Skeletal muscle satellite cell (primary cell): ENCODE results near the gene FCHSD2.
"Not testable (repeated sequence)": the region's sequence is repeated elsewhere in the genome, so short reads cannot be mapped to it uniquely, and the experiment has no call there.

ENCODE experiments used
- H3K27me3 ChIP-seq: 2 replicates; pipeline ENCODE4 v1.7.0; 2013; ENCODE audit warnings: low read length; ENCODE audit not compliant: control insufficient read depth, insufficient read depth
- H3K36me3 ChIP-seq: 2 replicates; pipeline ENCODE4 v1.7.0; 2013; ENCODE audit warnings: mild to moderate bottlenecking, control low read depth, low read length; ENCODE audit not compliant: insufficient read depth
- H3K4me1 ChIP-seq: 2 replicates; pipeline ENCODE4 v1.7.0; 2013; ENCODE audit warnings: low read length; ENCODE audit not compliant: control insufficient read depth, insufficient read depth
- H3K4me2 ChIP-seq: 2 replicates; pipeline ENCODE4 v1.7.0; 2013; ENCODE audit warnings: mild to moderate bottlenecking, low read length
- H3K4me3 ChIP-seq: 2 replicates; pipeline ENCODE4 v1.7.0; 2013; ENCODE audit warnings: low read length
- H3K9ac ChIP-seq: 2 replicates; pipeline ENCODE4 v1.7.0; 2013; ENCODE audit warnings: mild to moderate bottlenecking, low read depth, low read length, moderate library complexity
- H3K9me3 ChIP-seq: replicated peaks from 2 replicates; pipeline ENCODE4 v1.7.0; 2013; ENCODE audit warnings: mild to moderate bottlenecking, control low read depth, low read length

FCHSD2 gene

DNA sequence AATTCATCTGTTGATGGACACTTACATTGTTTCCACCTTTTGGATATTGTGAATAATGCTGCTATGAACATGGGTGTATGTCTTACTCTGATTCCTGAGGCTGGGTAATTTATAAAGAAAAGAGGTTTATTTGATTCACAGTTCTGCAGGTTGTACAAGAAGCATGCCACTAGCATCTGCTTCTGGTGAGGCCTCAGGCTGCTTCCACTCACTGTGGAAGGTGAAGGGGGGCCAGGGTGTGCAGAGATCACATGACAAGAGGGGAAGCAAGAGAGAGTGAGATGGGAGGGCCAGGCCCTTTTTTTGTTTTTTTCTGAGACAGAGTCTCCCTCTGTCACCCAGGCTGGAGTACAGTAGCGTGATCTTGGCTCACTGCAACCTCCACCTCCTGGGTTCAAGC lies 335.7 kb downstream of the FCHSD2 start:
- not testable (repeated sequence) for H3K4me3 ChIP-seq, H3K27me3 ChIP-seq, H3K36me3 ChIP-seq, H3K4me2 ChIP-seq, H3K9ac ChIP-seq, H3K9me3 ChIP-seq, H3K4me1 ChIP-seq

DNA sequence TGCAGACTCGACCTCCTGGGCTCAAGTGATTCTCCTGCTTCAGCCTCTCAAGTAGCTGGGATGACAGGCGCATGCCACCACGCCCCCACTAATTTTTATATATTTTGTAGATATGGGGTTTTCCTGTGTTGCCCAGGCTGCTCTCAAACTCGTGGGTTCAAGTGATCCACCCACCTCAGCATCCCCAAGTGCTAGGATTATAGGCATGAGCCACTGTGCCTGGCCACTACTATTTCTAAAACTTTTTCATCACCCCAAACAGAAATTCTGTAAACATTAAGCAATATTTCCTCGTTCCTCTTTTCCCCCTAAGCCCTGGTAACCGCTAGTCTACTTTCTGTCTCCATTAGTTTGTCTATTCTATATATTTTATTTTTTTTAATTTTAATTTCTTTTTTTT lies 336.9 kb downstream of the FCHSD2 start:
- no peak overlapping the region for H3K9ac ChIP-seq
- H3K9me3 ChIP-seq = no peaks in the 10 kb centered on the region
- no peak overlapping the region for H3K4me2 ChIP-seq
- H3K27me3 ChIP-seq = no peaks in the 10 kb centered on the region
- peaks cover 3% of the 10 kb centered on the region for H3K4me1 ChIP-seq
- H3K4me3 ChIP-seq = no peak overlapping the region
- peaks cover 5% of the 10 kb centered on the region for H3K36me3 ChIP-seq

DNA sequence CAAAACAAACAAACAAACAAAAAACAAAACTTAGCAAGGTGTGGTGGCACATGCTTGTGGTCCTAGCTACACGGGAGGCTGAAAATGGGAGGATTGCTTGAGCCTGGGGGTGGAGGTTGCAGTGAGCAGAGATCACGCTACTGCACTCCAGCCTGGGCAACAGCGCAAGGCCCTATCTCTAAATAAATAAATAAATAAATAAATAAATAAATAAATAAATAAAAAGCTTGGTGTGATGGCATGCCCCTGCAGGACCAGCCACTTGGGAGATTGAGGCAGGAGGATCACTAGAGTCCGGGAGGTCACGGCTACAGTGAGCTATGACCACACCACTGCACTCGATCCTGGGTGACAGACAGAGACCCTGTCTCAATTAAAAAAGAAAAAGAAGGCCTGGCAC lies 339.3 kb downstream of the FCHSD2 start:
- Histone ChIP-seq H3K9ac (no peak overlapping the region), H3K4me3 (no peak overlapping the region), H3K27me3 (no peaks in the 10 kb centered on the region), H3K4me2 (no peak overlapping the region), H3K36me3 (no peaks in the 10 kb centered on the region), H3K4me1 (peaks cover 3% of the 10 kb centered on the region), H3K9me3 (no peaks in the 10 kb centered on the region)

DNA sequence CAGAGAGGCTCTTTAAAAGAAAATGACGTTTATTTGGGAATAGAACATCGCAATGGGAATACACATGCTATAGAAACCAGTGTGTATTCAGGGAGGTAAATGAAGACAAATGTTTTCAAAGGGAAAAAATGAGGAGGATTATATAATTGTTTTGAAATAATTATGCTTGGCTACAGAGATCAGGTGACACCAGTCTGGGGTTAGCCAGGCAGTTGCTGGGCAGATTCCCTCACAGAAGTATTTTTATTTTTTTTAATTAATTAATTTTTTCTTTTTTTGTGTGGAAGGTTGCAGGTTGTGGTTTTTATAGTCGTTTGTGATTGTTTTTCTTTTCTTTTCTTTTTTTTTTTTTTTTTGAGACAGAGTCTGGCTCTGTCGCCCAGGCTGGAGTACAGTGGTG lies 342.7 kb downstream of the FCHSD2 start:
- Histone ChIP-seq H3K9me3 (no peaks in the 10 kb centered on the region), H3K9ac (no peak overlapping the region), H3K4me1 (peaks cover 3% of the 10 kb centered on the region), H3K4me2 (no peak overlapping the region), H3K4me3 (no peak overlapping the region), H3K27me3 (no peaks in the 10 kb centered on the region), H3K36me3 (no peaks in the 10 kb centered on the region)

DNA sequence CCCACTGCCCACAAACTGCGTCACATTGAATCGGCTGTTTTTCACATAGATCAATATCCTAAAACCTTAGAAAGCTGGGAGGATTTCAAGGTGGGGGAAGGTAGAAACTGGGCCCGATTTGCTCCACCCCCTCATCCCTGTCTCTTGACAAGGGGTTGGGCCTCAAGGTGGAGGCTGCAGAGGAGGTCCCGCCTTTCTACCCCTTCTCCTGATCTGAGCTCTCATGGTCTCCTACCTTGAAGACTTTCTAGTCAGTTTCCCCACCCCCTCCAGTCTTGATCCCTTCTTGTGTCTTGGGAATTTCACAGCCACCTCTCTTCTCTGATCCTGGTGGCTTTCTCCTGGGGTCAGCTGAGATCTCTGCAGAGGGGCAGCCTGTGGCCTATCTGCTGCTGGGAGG lies 343.8 kb downstream of the FCHSD2 start:
- no peak overlapping the region for H3K4me2 ChIP-seq
- no peak overlapping the region for H3K4me3 ChIP-seq
- H3K9me3 ChIP-seq = no peaks in the 10 kb centered on the region
- H3K27me3 ChIP-seq = no peaks in the 10 kb centered on the region
- H3K4me1 ChIP-seq = peaks cover 9% of the 10 kb centered on the region
- no peaks in the 10 kb centered on the region for H3K36me3 ChIP-seq
- no peak overlapping the region for H3K9ac ChIP-seq

DNA sequence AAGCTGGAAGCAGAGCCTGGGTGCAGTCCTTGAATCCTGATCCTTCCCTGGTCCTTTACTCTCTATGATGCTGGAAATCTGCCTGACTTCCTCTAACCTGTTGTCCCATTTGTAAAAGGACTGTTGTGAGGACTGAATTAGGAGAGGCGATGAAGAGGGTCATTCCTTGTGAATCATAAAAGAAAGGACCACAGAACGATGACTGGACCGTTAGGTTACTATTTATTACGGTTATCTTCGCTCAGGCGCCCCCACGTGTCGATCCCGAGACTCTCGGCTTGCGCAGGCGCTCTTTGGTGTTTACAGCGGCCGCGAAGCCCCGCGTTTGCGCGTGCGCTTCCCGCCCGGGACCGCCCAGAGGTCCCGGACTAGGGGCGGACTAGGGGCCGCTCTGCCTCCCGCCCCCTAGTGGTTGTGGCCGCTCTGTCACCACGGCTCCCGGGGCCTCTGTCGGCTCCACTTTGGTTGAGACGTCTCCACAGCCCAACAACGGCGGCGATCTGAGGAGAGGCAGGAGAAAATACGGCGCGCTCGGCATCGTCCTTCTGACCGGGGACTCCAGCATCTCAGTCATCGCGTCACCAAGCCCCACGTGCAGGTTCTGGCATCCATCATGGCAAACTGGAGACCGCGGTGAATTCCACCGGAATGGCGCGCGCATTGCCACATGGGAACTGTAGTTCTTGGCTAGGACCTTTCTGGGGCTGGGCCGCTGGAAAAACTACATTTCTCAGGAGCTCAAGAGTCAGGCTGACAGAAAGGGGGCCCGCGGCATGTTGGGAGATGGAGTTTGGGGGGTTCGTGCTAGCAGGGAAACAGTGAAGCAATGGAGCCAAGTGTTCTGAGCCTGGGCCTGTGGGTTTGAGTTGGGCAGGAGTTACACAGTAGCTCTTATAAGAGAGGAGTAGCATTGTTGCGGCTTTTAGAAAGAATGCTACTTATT lies 348.4 kb downstream of the FCHSD2 start, which contains the start of gene STARD10:
Gene STARD10, minus strand, starts transcription at position 623 of the 943 bp plus-strand sequence. CDS start 12,866 bp downstream, outside the sequence.
- Histone ChIP-seq H3K27me3 (no peaks in the 10 kb centered on the region), H3K9ac (peak within 1 kb of the TSS; percentile 78), H3K4me1 (peaks cover 25% of the 10 kb centered on the region), H3K9me3 (no peaks in the 10 kb centered on the region), H3K36me3 (no peaks in the 10 kb centered on the region), H3K4me3 (peak within 1 kb of the TSS; percentile 85), H3K4me2 (peak within 1 kb of the TSS; percentile 81)

DNA sequence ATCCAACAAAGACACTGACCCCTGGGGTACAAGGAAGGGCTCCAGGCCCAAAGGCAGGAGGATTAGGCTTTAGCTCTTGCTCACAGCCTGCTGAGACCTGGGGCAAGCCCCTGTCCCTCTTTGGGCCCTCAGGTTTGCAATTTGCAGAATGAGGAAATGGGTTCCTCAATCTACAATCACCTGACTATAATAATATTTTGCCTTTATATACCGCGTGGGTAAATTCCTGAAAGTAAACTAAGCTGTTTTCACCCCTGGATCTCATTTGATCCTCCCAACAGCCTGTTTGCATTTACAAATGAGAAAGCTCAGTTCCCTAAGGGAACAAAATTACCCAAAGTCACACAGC lies 349.1 kb downstream of the FCHSD2 start:
- H3K36me3 ChIP-seq = no peaks in the 10 kb centered on the region
- H3K4me1 ChIP-seq = peaks cover 25% of the 10 kb centered on the region
- H3K9ac ChIP-seq = peak overlapping the region; percentile 42

DNA sequence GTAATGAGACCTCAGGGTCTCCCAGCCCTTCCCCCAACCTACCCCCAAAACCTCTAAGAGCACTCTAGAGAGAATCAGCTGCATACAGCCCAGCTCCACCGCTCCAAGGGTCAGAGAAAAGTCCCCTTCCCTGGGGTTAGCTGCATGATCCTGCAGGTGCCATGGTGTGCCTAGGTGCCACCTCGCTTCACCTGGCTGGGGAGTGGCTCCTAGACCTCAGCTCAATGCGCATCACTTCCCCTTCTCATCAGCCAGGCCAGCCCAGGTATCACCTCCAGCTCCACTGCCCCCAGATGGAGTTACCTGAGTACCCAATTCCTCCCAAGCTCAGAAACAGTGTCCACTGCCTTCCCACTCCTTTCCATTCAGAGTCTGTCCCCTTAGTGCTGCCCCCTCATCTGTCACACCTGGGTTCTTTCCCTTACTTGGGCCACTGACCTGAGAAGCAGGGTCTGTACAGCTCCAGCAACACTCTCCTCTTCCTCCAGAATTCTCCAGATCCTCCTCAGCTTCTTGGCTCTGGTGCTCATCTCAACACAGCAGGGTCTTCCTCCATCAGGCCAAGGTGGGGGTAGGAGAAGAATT lies 349.6 kb downstream of the FCHSD2 start:
- no peak overlapping the region for H3K4me2 ChIP-seq
- peaks cover 25% of the 10 kb centered on the region for H3K4me1 ChIP-seq
- H3K4me3 ChIP-seq = no peak overlapping the region
- no peaks in the 10 kb centered on the region for H3K27me3 ChIP-seq
- no peak overlapping the region for H3K9ac ChIP-seq
- H3K36me3 ChIP-seq = no peaks in the 10 kb centered on the region
- no peaks in the 10 kb centered on the region for H3K9me3 ChIP-seq

More for the DNA sequence above, 349.1 kb downstream of the FCHSD2 start:
- H3K4me2 ChIP-seq = peak overlapping the region; percentile 81
- H3K4me3 ChIP-seq = peak overlapping the region; percentile 9
- H3K9me3 ChIP-seq = no peaks in the 10 kb centered on the region
- no peaks in the 10 kb centered on the region for H3K27me3 ChIP-seq

DNA sequence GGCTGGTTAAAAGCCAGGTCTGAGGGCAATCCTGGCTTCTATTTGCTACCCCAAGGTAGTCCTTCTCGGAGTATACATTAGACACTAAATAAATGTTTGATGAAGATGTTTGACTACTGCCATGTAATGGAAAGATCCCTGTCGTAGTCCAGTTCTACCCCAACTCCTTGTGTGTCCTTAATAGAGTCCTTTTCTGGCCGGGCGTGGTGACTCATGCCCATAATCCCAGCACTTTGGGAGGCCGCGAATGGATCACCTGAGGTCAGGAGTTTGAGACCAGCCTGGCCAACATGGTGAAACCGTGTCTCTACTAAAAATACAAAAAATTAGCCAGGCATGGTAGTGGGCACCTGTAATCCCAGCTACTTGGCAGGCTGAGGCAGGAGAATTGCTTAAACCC lies 350.9 kb downstream of the FCHSD2 start:
- not testable (repeated sequence) for H3K9ac ChIP-seq, H3K4me2 ChIP-seq, H3K36me3 ChIP-seq, H3K4me3 ChIP-seq, H3K9me3 ChIP-seq, H3K27me3 ChIP-seq
- H3K4me1 ChIP-seq = peaks cover 25% of the 10 kb centered on the region

DNA sequence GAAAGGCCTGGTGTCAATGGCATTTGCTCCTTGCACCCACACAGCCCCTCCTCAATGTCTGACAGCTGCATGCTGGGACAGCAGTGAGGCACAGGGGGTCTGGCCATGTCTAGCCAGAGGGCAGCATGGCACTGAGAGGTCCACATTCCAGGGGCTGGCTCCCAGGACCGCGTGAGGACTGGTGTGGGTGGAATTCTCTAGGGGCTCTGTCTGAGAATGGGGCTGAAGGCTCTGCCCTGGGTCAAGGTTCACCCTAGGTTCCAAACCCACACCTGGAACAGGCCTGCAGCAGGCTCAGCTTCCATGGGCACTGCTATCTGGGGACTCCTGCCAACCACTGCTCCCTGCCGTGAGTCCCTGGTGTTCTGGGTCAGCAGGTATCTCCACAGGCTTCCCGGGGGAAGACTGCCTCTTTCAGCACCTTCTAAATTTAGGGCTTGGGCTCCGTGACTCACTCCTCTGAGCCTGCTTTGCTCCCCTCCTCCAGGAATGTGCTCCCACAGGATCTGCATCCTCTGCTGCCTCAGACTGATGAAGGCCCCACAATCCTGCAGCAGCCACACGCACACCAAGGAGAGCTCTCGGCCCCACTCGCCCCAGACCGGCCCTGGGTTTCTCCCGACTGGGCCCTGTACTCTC lies 352.5 kb downstream of the FCHSD2 start:
- Histone ChIP-seq H3K4me2 (no peak overlapping the region), H3K36me3 (no peaks in the 10 kb centered on the region), H3K4me3 (no peak overlapping the region), H3K27me3 (no peaks in the 10 kb centered on the region), H3K9me3 (no peaks in the 10 kb centered on the region), H3K4me1 (peaks cover 24% of the 10 kb centered on the region), H3K9ac (no peak overlapping the region)

DNA sequence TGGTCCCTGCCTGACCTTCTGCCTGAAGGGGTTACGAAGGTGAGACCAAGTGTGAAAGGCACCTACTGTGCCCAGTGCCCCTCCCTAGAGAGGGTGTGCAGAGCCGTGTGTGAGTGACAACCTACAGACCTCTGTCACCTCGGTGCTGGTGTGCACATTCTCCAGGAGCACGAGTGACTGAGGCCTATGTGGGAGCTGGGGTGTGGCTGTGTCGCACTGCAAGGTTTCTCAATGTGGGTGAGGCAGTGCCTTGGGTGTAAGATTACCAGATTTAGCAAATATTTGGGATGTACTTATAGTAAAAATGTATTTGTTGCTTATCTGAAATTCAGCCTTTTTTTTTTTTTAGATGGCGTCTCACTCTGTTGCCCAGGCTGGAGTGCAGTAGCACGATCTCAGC lies 353.9 kb downstream of the FCHSD2 start:
- Histone ChIP-seq H3K4me1 (peaks cover 15% of the 10 kb centered on the region), H3K4me3 (no peak overlapping the region), H3K36me3 (no peaks in the 10 kb centered on the region), H3K9me3 (no peaks in the 10 kb centered on the region), H3K27me3 (no peaks in the 10 kb centered on the region), H3K9ac (no peak overlapping the region), H3K4me2 (no peak overlapping the region)
